A673 (cell line): ENCODE results near the gene RAB9B. TPM values are rescaled to one million over a fixed set of nuclear protein-coding genes. Genes with fewer than 3 reads are reported as not detected.

Experiments used
- BruUV-seq: library from RNA; stranded (reverse); fragments of 400-500 nt; replicated peaks from 2 replicates; lab custom pipeline; 2021; lab: Mats Ljungman, UMichigan
- CTCF ChIA-PET: fragments of 300-600 bp; sonication (Branson Sonifier 250); formaldehyde crosslinking; loops from one replicate; lab custom pipeline; 2022; ENCODE audit warnings: antibody characterized with exemption; lab: Charles Lee
- POLR2A ChIA-PET: fragments of 300-600 bp; sonication (Branson Sonifier 250); formaldehyde crosslinking; loops from one replicate; lab custom pipeline; 2022; ENCODE audit warnings: antibody characterized with exemption; ENCODE audit not compliant: low non-redundant PET; lab: Charles Lee
- DNase-seq: peaks from one replicate; pipeline ENCODE4 v3.0.0-alpha.2; 2015; ENCODE audit warnings: low spot score
- H3K27ac ChIP-seq: fragments of 200-600 bp; sonication (generic); 2 replicates; pipeline ENCODE4 v1.5.1; 2016; ENCODE audit warnings: mixed run types, low read depth, mild to moderate bottlenecking, mixed read lengths, antibody characterized with exemption, low read length; ENCODE audit not compliant: poor library complexity, severe bottlenecking
- H3K27me3 ChIP-seq: fragments of 200-600 bp; sonication (generic); replicated peaks from 2 replicates; pipeline ENCODE4 v1.6.1; 2017; ENCODE audit warnings: mixed run types, low read depth, mild to moderate bottlenecking, mixed read lengths, antibody characterized with exemption, low read length; ENCODE audit not compliant: insufficient read depth, poor library complexity
- H3K36me3 ChIP-seq: fragments of 200-600 bp; sonication (generic); 2 replicates; pipeline ENCODE4 v1.6.1; 2016; ENCODE audit warnings: mixed run types, mild to moderate bottlenecking, mixed read lengths, antibody characterized with exemption, low read length; ENCODE audit not compliant: insufficient read depth, poor library complexity, severe bottlenecking
- H3K4me1 ChIP-seq: fragments of 200-600 bp; sonication (generic); 2 replicates; pipeline ENCODE4 v1.6.1; 2017; ENCODE audit warnings: mixed run types, mild to moderate bottlenecking, mixed read lengths, antibody characterized with exemption, low read length; ENCODE audit not compliant: insufficient read depth, poor library complexity, severe bottlenecking
- H3K4me3 ChIP-seq: fragments of 200-600 bp; sonication (generic); 2 replicates; pipeline ENCODE4 v1.5.1; 2016; ENCODE audit warnings: low read depth, mixed run types, mild to moderate bottlenecking, mixed read lengths, low read length; ENCODE audit not compliant: poor library complexity, severe bottlenecking
- H3K9me3 ChIP-seq: fragments of 200-600 bp; sonication (generic); 2 replicates; pipeline ENCODE4 v1.6.1; 2016; ENCODE audit warnings: mixed run types, low read depth, mild to moderate bottlenecking, mixed read lengths, antibody characterized with exemption, low read length; ENCODE audit not compliant: poor library complexity, severe bottlenecking
- EZH2 ChIP-seq: fragments of 200-600 bp; sonication (generic); IDR thresholded peaks from 2 replicates; pipeline ENCODE4 v1.6.1; 2017; ENCODE audit warnings: borderline replicate concordance, low read depth, mild to moderate bottlenecking, mixed read lengths, antibody characterized with exemption, low read length; ENCODE audit not compliant: poor library complexity, severe bottlenecking
- intact Hi-C: fragments of 100-400 bp; cut with micrococcal nuclease; formaldehyde crosslinking; loops from one replicate; pipeline ENCODE4 v1.10.0; 2022; ENCODE audit not compliant: unreplicated experiment
- total RNA-seq: library from RNA; stranded (reverse); gene quantifications from 2 replicates; pipeline ENCODE4 v1.2.3, GENCODE V29; 2021
- TF ChIP-seq, protein P1 (sequence below): fragments of 300-800, 200-600 bp; sonication (generic); conservative IDR thresholded peaks from 2 replicates; pipeline ENCODE4 v1.5.1; 2017; ENCODE audit warnings: low read depth, mild to moderate bottlenecking, antibody characterized with exemption, low read length, moderate library complexity, mixed read lengths

The RAB9B gene
- total RNA-seq, 1 experiment from 2014 or later = 0.67 TPM

DNA sequence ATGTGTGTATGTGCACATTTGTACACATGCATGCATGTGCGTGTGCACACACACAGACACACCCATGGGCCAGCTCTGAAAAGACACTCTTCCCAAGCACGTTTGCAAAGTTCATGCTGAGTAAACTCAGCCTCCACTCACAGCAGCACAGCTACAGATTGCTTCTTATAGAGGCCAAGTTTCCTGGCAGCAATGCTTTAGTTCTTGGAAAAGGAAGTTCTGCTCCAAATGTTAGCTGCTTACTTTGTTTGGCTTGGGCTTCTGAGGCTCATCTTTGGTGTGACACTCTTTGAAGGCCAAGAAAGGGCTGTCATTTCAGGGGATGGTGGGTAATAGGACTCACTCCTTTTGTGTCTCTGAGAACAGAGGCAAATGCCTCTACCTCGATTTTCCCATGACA is 48.9 kb downstream of the RAB9B start:
- CTCF ChIA-PET = no interaction called here

DNA sequence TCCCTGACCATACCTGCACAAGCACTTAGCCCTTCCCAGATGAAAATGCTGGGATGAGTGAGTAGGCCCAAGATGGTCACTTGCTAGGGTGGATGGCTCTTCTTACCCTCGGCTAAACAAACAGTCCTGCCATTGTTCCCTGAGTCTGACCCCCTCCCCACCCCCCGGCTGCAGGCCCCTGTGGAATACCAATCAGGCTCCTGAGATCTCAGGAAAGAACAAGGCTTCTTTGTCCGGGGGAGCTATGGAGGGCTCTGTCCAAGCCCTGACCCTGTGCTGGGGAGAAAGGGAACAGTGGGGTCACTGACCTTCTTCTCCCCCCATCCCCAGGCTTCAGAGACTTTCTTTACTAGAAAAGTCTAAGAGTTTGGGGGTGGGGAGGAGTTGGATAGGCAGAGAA is 49.4 kb downstream of the RAB9B start:
- no peaks in the 10 kb centered on the region for H3K36me3 ChIP-seq
- POLR2A ChIA-PET = no interaction called here
- H3K4me3 ChIP-seq = no peak overlapping the region
- TF ChIP-seq, protein P1, sequence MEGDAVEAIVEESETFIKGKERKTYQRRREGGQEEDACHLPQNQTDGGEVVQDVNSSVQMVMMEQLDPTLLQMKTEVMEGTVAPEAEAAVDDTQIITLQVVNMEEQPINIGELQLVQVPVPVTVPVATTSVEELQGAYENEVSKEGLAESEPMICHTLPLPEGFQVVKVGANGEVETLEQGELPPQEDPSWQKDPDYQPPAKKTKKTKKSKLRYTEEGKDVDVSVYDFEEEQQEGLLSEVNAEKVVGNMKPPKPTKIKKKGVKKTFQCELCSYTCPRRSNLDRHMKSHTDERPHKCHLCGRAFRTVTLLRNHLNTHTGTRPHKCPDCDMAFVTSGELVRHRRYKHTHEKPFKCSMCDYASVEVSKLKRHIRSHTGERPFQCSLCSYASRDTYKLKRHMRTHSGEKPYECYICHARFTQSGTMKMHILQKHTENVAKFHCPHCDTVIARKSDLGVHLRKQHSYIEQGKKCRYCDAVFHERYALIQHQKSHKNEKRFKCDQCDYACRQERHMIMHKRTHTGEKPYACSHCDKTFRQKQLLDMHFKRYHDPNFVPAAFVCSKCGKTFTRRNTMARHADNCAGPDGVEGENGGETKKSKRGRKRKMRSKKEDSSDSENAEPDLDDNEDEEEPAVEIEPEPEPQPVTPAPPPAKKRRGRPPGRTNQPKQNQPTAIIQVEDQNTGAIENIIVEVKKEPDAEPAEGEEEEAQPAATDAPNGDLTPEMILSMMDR = no peak
- no peak for TF ChIP-seq EZH2
- intact Hi-C loops = no loop called here
- DNase-seq = no peak
- CTCF ChIA-PET = no interaction called here
- BruUV-seq = no TSS peak
- peaks cover 11% of the 10 kb centered on the region for H3K27me3 ChIP-seq
- H3K9me3 ChIP-seq = no peaks in the 10 kb centered on the region
- H3K27ac ChIP-seq = no peak overlapping the region
- no peaks in the 10 kb centered on the region for H3K4me1 ChIP-seq

More for the DNA sequence above, 48.9 kb downstream of the RAB9B start:
- no peak overlapping the region for H3K4me3 ChIP-seq
- no peak for TF ChIP-seq EZH2
- TF ChIP-seq, protein P1 = no peak
- no peak for DNase-seq
- peaks cover 11% of the 10 kb centered on the region for H3K27me3 ChIP-seq
- H3K4me1 ChIP-seq = no peaks in the 10 kb centered on the region
- H3K9me3 ChIP-seq = no peaks in the 10 kb centered on the region
- no peaks in the 10 kb centered on the region for H3K36me3 ChIP-seq
- no TSS peak for BruUV-seq
- intact Hi-C loops = no loop called here
- POLR2A ChIA-PET = no interaction called here
- no peak overlapping the region for H3K27ac ChIP-seq

GRCh38 chrX:103781706-103782105 is 50.4 kb downstream of the RAB9B start:
- intact Hi-C loops = no loop called here
- no peaks in the 10 kb centered on the region for H3K36me3 ChIP-seq
- TF ChIP-seq EZH2 = no peak
- TF ChIP-seq, protein P1 = no peak
- H3K4me3 ChIP-seq = no peak overlapping the region
- ChIA-PET POLR2A (no interaction called here), CTCF (no interaction called here)
- BruUV-seq = no TSS peak
- H3K4me1 ChIP-seq = no peaks in the 10 kb centered on the region
- H3K9me3 ChIP-seq = no peaks in the 10 kb centered on the region
- peaks cover 16% of the 10 kb centered on the region for H3K27me3 ChIP-seq
- no peak for DNase-seq
- H3K27ac ChIP-seq = no peak overlapping the region
